Muscle of arm (tissue), 12 donors: ENCODE data around the gene PARD3B. TPM values are rescaled to one million over a fixed set of nuclear protein-coding genes. Genes with fewer than 3 reads are reported as not detected.

ENCODE experiments used
- DNase-seq: peaks from one replicate; pipeline ENCODE4 v3.0.0-alpha.2; 2013
- polyA plus RNA-seq, 12 donors: library from polyadenylated mRNA; unstranded; fragments of 120-200 nt; gene quantifications; one replicate each; pipeline ENCODE4 v1.2.1, GENCODE V29; 2013; ENCODE audit not compliant: insufficient read length in 12 of 12

Gene PARD3B
- polyA plus RNA-seq, 12 donors = 7.3 to 12.2 (median 8.5) TPM; not detected in 1

GRCh38 chr2:205337274-205337673 lies 792.0 kb downstream of the PARD3B start:
- DNase-seq = no peak

- no peak for DNase-seq
Observed at GRCh38 chr2:205338156-205338555, 792.9 kb downstream of the PARD3B start.

DNA sequence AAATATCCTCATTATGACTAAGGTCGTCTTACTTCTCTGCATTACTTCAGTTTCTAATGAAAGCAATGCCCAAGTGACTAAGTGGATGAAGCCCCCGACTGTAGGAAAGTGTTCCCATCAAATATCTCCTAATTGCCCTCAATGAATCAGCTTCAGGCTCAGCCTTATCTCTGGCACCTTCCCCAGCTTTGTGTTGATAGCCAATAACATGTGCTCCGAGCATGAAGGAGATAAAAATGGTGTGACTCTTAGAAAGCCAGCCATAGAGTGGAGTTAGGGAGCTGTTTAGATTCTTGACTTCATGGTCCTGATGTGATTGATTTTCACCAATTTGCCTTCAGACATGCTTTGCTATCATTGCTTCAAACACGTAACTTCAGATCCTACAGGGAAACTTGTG lies 797.8 kb downstream of the PARD3B start:
- DNase-seq = no peak

- no peak for DNase-seq
Observed at GRCh38 chr2:205346649-205347048, 801.4 kb downstream of the PARD3B start.

DNA sequence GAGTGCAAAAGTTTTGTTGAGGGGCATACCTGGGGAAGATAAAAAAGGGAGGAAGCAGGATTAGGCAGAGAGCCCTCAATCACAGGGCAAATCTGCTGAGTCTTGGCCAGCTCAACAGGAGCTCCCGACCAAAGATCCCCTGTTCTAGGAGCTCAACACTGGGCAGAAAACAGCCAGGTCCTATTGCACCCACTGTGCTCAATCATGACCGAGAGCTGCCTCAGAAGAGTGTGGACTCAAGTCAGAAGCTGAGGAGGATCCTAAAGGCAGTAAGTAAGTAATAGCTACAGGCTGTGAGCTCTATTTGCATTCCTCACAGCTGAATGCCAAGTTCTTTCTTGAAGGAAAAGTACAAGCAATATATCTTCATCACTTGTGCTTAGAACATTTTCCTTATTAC lies 802.6 kb downstream of the PARD3B start:
- no peak for DNase-seq

GRCh38 chr2:205352094-205352493 lies 806.8 kb downstream of the PARD3B start:
- DNase-seq = no peak

DNA sequence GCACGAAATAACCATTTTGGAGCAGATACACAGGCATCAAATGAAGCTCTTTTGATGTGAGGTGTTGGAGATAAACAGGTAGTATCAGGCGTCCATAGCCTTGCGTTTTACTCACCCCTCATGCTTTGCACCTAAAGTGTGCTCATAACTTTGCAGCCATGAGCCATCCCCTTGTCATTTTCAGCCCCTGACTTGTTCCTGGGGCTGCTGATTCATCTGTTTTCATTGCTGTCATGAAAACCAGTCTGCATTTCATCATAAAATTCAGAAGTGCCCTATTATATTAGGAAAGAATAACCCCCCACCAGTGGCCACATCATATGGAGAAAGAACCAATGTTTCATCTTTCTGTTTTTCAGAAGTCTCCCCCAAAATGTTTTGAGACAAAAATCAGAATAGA lies 807.3 kb downstream of the PARD3B start:
- DNase-seq = no peak

GRCh38 chr2:205357732-205358131 lies 812.5 kb downstream of the PARD3B start:
- DNase-seq = no peak

- peak; percentile 35 for DNase-seq
Observed at GRCh38 chr2:205358351-205358815, 813.1 kb downstream of the PARD3B start.

DNA sequence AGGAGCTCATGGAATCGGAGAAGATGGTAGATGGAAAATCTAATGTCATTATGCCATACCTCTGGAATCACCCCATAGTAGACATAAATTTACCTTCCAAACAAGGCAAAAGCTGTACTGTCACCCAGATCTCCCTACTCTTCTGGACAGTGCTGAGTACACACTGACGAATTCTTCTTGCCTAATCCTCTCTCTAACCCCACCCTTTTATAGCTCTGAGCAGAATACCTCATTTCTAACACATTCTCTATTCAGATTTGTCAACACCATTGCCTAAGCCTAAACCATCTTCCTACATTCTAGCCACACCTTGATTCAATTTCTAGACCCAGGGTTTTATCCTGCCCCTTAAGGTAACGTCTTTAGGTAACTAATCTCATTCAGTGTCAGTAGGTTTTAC lies 816.0 kb downstream of the PARD3B start:
- no peak for DNase-seq

DNA sequence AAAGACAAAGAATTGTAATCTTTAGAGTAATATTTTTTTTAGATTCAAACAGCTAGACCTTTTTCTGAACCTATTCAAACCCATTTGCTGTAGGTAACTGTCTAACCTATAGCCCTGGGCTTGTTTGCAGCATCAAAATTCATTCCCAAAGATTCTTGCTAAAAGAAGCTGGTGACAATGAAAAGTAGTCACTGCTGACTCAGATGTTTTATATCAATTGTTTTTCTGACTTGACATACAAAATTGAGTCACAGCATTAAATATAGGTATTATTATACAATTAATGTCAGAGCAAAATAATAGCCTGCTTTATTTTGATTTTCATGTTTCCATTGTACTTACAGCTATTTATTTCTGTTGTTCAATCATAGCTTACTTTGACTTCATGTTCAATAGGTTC lies 816.7 kb downstream of the PARD3B start:
- no peak for DNase-seq

GRCh38 chr2:205364261-205364660 lies 819.0 kb downstream of the PARD3B start:
- DNase-seq = no peak

GRCh38 chr2:205366336-205367060 lies 821.2 kb downstream of the PARD3B start:
- no peak for DNase-seq

DNA sequence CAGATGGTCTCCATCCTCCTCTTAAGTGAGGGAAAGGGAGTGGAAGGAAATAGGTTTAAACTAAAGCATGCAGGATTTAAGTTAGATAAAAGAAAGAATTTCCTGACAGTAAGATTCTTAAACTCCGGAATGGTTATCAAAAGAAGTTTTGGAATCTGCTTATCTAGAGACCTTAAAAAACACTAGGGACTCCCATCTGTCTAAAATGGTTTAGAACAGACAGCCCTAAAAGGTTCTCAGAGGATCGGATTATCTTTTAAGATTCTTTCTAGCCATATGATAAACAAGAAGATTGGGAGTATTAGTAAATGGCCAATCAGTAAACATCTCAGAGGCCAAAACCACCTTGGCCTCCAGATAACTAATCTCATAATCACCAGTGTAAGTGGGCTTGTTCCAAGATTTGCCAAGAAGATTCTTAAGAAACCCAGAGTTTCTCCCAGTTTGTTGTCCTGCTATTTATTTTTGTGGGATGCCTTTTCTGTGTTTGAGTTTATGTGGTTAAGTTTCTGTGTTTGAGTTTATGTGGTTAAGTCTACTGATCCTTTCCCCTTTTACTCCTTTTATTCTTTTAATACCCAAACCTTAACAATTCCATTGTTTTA lies 822.2 kb downstream of the PARD3B start:
- no peak for DNase-seq

DNA sequence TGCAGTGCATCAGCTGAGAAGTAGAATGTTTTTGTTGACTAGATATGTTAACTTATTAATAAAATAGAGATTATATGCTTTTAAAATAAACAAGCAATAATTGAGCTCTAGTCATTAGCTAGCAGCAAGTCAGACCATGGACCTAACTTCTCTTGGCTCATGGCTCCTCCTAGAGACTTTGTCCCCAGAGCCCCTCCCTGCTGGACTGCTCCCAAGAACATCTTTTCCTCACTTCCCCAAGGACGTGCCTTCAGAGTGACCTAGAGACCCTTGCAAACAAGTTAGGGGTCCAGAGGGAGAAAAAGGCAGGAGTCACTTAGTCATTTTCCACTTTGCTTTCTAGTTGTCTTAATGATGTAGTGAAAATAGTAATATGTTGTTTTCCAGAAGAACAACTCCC lies 824.5 kb downstream of the PARD3B start:
- no peak for DNase-seq

DNA sequence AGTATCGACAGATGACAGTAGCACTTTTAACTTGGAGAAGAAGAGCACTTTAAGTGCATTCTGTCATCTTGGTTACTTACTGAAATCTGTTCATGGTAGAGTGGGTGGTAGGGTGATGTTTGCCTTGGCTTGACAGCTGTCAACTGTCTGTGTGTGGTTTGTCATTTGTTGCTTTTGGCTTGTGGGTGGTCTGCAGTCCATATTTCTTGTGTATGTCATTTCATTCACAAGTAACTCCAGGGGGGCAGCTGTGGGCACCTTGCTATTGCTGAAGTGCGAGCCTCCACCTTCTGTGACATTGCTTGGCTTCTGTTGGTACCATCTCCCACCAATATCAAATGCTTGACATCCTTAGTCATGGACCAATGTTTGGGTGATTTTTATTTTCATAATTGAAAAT lies 825.5 kb downstream of the PARD3B start:
- no peak for DNase-seq

DNA sequence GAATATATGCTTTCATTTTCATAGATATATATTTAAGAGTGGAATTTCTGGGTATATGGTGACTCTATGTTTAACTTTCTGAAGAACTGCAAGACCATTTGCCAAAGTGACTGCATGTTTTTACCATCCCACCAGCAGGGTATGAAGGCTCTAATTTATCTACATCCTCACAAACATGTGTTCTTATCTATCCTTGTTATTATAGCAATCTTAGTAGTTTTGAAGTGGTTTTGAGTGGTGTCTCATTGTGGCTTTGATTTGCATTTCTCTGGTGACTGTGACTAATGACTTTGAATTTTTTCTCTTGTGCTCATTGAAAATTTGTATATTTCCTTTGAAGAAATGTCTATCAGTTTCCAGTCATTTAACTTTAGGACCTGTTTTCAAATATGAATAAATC lies 826.9 kb downstream of the PARD3B start:
- no peak for DNase-seq

GRCh38 chr2:205375461-205376448 lies 830.5 kb downstream of the PARD3B start:
- DNase-seq = peak; percentile 37

- DNase-seq = no peak
Observed at GRCh38 chr2:205377324-205377723, 832.0 kb downstream of the PARD3B start.

- no peak for DNase-seq
Observed at GRCh38 chr2:205383601-205384000, 838.3 kb downstream of the PARD3B start.

DNA sequence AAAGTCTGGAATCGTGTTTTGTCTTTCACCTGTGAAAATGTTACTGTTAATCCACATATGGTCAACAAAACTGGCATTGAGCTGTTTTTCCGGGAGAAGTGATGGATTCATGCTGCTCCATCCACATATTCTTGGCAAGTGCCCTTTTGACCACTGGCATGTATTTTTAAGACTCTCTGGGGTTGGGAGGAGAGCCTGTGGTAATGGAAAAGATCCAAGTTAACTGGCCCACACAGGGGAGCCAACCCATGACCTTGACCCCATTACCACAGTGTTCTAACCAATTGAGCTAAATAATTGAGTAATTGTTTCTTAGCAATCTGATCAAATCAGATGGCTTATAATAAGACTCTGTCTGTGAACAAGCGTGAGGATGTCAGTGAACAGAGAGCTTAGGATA lies 840.8 kb downstream of the PARD3B start:
- DNase-seq = no peak

- no peak for DNase-seq
Observed at GRCh38 chr2:205387350-205388055, 842.2 kb downstream of the PARD3B start.
